Stimulated activated CD8-positive, alpha-beta memory T cell treated with anti-CD3 and anti-CD28 coated beads, Interleukin-12 subunit alpha, Interleukin-12 subunit beta, amount 100 ng/mL, for 24 hours (primary cell): Measurements from ENCODE around the gene IRF2BPL.
"Not testable (repeated sequence)": the region's sequence is repeated elsewhere in the genome, so short reads cannot be mapped to it uniquely, and the experiment has no call there.

ENCODE experiments used
- DNase-seq: peaks from one replicate; pipeline ENCODE4 v3.0.0-alpha.2; 2020; ENCODE audit errors: extremely low read depth

The IRF2BPL gene

GRCh38 chr14:77033622-77034589 lies 5.4 kb upstream of the IRF2BPL start:
- peak; percentile 72 for DNase-seq

GRCh38 chr14:77032844-77033621 lies 4.5 kb upstream of the IRF2BPL start:
- DNase-seq = peak; percentile 55

- no peak for DNase-seq
Measured at GRCh38 chr14:77032491-77032843, 4.0 kb upstream of the IRF2BPL start.

GRCh38 chr14:77031759-77032490 lies 3.4 kb upstream of the IRF2BPL start:
- no peak for DNase-seq

- peak; percentile 21 for DNase-seq
Measured at GRCh38 chr14:77027538-77028383, 747 bp downstream of the IRF2BPL start.

- no peak for DNase-seq
Measured at GRCh38 chr14:77026930-77027537, 1.5 kb downstream of the IRF2BPL start.

GRCh38 chr14:77026166-77026929 lies 2.2 kb downstream of the IRF2BPL start:
- DNase-seq = no peak

- DNase-seq = no peak
Measured at GRCh38 chr14:77025744-77026165, 2.8 kb downstream of the IRF2BPL start.

- peak; percentile 31 for DNase-seq
Measured at GRCh38 chr14:77024171-77024691, 4.3 kb downstream of the IRF2BPL start.

GRCh38 chr14:77023001-77023996 lies 5.2 kb downstream of the IRF2BPL start:
- no peak for DNase-seq

- no peak for DNase-seq
Measured at GRCh38 chr14:77022236-77022852, 6.2 kb downstream of the IRF2BPL start.

GRCh38 chr14:77021424-77021823 lies 7.1 kb downstream of the IRF2BPL start:
- DNase-seq = not testable (repeated sequence)

- DNase-seq = no peak
Measured at GRCh38 chr14:77018785-77019184, 9.7 kb downstream of the IRF2BPL start.

GRCh38 chr14:77017666-77018065 lies 10.8 kb downstream of the IRF2BPL start:
- no peak for DNase-seq

- no peak for DNase-seq
Measured at GRCh38 chr14:77014734-77015133, 13.8 kb downstream of the IRF2BPL start.

GRCh38 chr14:77014004-77014604 lies 14.4 kb downstream of the IRF2BPL start:
- DNase-seq = no peak

GRCh38 chr14:77012193-77012765 lies 16.2 kb downstream of the IRF2BPL start:
- DNase-seq = no peak
